K562 (cell line): Measurements from ENCODE around the gene SPRYD3. TPM values are rescaled to one million over a fixed set of nuclear protein-coding genes. Genes with fewer than 3 reads are reported as not detected.
A peak's percentile ranks its signal among the peaks of the same experiment; 100 is the strongest.

Experiments used
- GTF2A2 ChIP-seq: IDR thresholded peaks from 2 replicates; pipeline ENCODE4 v1.6.1; 2016; ENCODE audit warnings: mild to moderate bottlenecking, missing genetic modification characterization, missing compliant biosample characterization
- KLF13 ChIP-seq: fragments of 450-650 bp; IDR thresholded peaks from 2 replicates; pipeline ENCODE4 v1.6.1; 2016; ENCODE audit warnings: missing genetic modification characterization, low read depth, mild to moderate bottlenecking, missing compliant biosample characterization, moderate library complexity, borderline replicate concordance
- RAD21 ChIP-seq, 2 experiments: fragments of 250-450 bp in 1 of 2; fragments of 450-650 bp in 1 of 2; sonication (Bioruptor Pico) in 1 of 2; formaldehyde crosslinking in 1 of 2; IDR thresholded peaks in 1 of 2; conservative IDR thresholded peaks in 1 of 2; 2 replicates each; pipeline versions ENCODE4 v1.4.0 to v1.8.0; 2020 to 2022; ENCODE audit warnings: mild to moderate bottlenecking in 2 of 2, moderate library complexity in 1 of 2
- TAF7 ChIP-seq: fragments of 450-650 bp; IDR thresholded peaks from 2 replicates; pipeline ENCODE4 v1.6.1; 2016; ENCODE audit warnings: missing genetic modification characterization, missing compliant biosample characterization
- polyA plus RNA-seq, 8 experiments: library from polyadenylated mRNA; depleted of rRNA in 4 of 8; stranded (reverse) in 5 of 8; unstranded in 3 of 8; fragments of >200 nt; fragmentation: Nextera tagmentation in 2 of 8; fragmentation: Illumina TruSeq in 1 of 8; extraction: Ambion mirVana in 2 of 8; extraction: Trizol in 1 of 8; gene quantifications; 2 replicates each; pipeline versions ENCODE4 v1.2.1 to v1.2.3, GENCODE V29; 2011 to 2014; ENCODE audit warnings: inconsistent platforms in 1 of 8, missing spikeins in 1 of 8
- total RNA-seq, 7 experiments: library from RNA; depleted of rRNA in 6 of 7; stranded (reverse); fragments of >200 nt in 6 of 7; fragmentation: Illumina TruSeq in 2 of 7; extraction: Trizol in 2 of 7; gene quantifications; 2 replicates each; pipeline versions ENCODE4 v1.2.1 to v1.2.3, GENCODE V29; 2011 to 2021; ENCODE audit warnings: low replicate concordance in 1 of 7
- TF ChIP-seq, protein P1 (sequence below): IDR thresholded peaks from 2 replicates; pipeline ENCODE4 v1.6.1; 2011; ENCODE audit warnings: borderline replicate concordance, low read depth, mild to moderate bottlenecking, moderate library complexity, low read length; ENCODE audit not compliant: insufficient read depth, poor library complexity, severe bottlenecking

Gene SPRYD3
- total and polyA plus RNA-seq, 9 of the 15 experiments (the other 6 are each of a cell fraction or from before 2014, with no cell fraction given), result 1.5 to 13.6 (median 7.6) TPM

- TF ChIP-seq, protein P1, sequence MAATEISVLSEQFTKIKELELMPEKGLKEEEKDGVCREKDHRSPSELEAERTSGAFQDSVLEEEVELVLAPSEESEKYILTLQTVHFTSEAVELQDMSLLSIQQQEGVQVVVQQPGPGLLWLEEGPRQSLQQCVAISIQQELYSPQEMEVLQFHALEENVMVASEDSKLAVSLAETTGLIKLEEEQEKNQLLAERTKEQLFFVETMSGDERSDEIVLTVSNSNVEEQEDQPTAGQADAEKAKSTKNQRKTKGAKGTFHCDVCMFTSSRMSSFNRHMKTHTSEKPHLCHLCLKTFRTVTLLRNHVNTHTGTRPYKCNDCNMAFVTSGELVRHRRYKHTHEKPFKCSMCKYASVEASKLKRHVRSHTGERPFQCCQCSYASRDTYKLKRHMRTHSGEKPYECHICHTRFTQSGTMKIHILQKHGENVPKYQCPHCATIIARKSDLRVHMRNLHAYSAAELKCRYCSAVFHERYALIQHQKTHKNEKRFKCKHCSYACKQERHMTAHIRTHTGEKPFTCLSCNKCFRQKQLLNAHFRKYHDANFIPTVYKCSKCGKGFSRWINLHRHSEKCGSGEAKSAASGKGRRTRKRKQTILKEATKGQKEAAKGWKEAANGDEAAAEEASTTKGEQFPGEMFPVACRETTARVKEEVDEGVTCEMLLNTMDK, result peak; percentile 76
- peak in 1 of 2 experiments; percentile 49; a peak in 3 of 4 replicates for TF ChIP-seq RAD21 (CRISPR knock-in tag; conservative IDR thresholded peaks at IDR 0.05 in 1 of 2, IDR thresholded peaks at IDR 0.05 in 1 of 2)
- TF ChIP-seq KLF13, result no peak
- TF ChIP-seq TAF7 (tag), result no peak
- no peak for TF ChIP-seq GTF2A2 (tag)
Measured at GRCh38 chr12:53071591-53072551, 7.3 kb downstream of the SPRYD3 start (continued).
